ENCODE results near the gene BAZ1A. TPM values are rescaled to one million over a fixed set of nuclear protein-coding genes. Genes with fewer than 3 reads are reported as not detected.

Gene BAZ1A
- total and polyA plus RNA-seq, 12 donors = 3.8 to 14.5 (median 5.2) TPM

- Histone ChIP-seq H3K4me1 (peaks cover 0 to 4% (median 0%) of the 10 kb centered on the region in 9 donors), H3K27ac (no peak overlapping the region), H3K27me3 (no peaks in the 10 kb centered on the region), H3K9me3 (no peaks in the 10 kb centered on the region), H3K4me3 (no peak overlapping the region), H3K36me3 (no peaks in the 10 kb centered on the region)
- DNase-seq (no peak), ATAC-seq (no peak)
- intact Hi-C loops (cut with DNase I) = no loop called here
- no peak for TF ChIP-seq CTCF (IDR thresholded peaks at IDR 0.05)
- WGBS, 2 donors = 54 to 69% methylated on average over 3 of the region's 3 CpGs
Observed at GRCh38 chr14:34912182-34912581, 37.0 kb upstream of the BAZ1A start.

GRCh38 chr14:34911209-34912150, 36.3 kb upstream of the BAZ1A start:
- no peak for TF ChIP-seq CTCF (IDR thresholded peaks at IDR 0.05)
- Histone ChIP-seq H3K4me1 (peaks cover 0 to 4% (median 0%) of the 10 kb centered on the region in 9 donors), H3K36me3 (no peaks in the 10 kb centered on the region), H3K4me3 (no peak overlapping the region), H3K27me3 (no peaks in the 10 kb centered on the region), H3K9me3 (no peaks in the 10 kb centered on the region), H3K27ac (no peak overlapping the region)
- WGBS, 2 donors = 79 to 80% methylated on average over 6 of the region's 6 CpGs
- DNase-seq = no peak
- ATAC-seq = no peak
- intact Hi-C loops (cut with DNase I) = no loop called here

- H3K27ac ChIP-seq = no peak overlapping the region
- H3K4me3 ChIP-seq = no peak overlapping the region
- no peak for DNase-seq
- H3K36me3 ChIP-seq = no peaks in the 10 kb centered on the region
- H3K4me1 ChIP-seq = no peaks in the 10 kb centered on the region
- H3K27me3 ChIP-seq = no peaks in the 10 kb centered on the region
- TF ChIP-seq CTCF (IDR thresholded peaks at IDR 0.05) = no peak
- intact Hi-C loops (cut with DNase I) = no loop called here
- ATAC-seq = no peak
- no peaks in the 10 kb centered on the region for H3K9me3 ChIP-seq
- WGBS, 2 donors = 74 to 78% methylated on average over 4 of the region's 4 CpGs
Observed at GRCh38 chr14:34906287-34906686, 31.1 kb upstream of the BAZ1A start.

GRCh38 chr14:34895277-34895676, 20.1 kb upstream of the BAZ1A start:
- 58 to 60% methylated on average over 3 of the region's 3 CpGs for whole genome bisulfite sequencing, 2 donors
- Histone ChIP-seq H3K4me3 (no peak overlapping the region), H3K36me3 (no peaks in the 10 kb centered on the region), H3K9me3 (no peaks in the 10 kb centered on the region), H3K27me3 (no peaks in the 10 kb centered on the region), H3K27ac (no peak overlapping the region), H3K4me1 (no peaks in the 10 kb centered on the region)
- ATAC-seq = no peak
- TF ChIP-seq CTCF (IDR thresholded peaks at IDR 0.05) = no peak
- DNase-seq = no peak
- intact Hi-C loops (cut with DNase I) = loop anchor here in 1 of 10 donors (10.0 kb wide), 1 partner anchor 60 kb away; no protein-coding TSS in a partner anchor
